NCI-H2081 treated with DMSO at 0.1 percent for 48 hours (cell line): Measurements from ENCODE around the gene GOLT1A.

Experiments
- DNase-seq: peaks from one replicate; lab custom pipeline; 2025; lab: John Stamatoyannopoulos, UW

GOLT1A gene, protein sequence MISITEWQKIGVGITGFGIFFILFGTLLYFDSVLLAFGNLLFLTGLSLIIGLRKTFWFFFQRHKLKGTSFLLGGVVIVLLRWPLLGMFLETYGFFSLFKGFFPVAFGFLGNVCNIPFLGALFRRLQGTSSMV

DNA sequence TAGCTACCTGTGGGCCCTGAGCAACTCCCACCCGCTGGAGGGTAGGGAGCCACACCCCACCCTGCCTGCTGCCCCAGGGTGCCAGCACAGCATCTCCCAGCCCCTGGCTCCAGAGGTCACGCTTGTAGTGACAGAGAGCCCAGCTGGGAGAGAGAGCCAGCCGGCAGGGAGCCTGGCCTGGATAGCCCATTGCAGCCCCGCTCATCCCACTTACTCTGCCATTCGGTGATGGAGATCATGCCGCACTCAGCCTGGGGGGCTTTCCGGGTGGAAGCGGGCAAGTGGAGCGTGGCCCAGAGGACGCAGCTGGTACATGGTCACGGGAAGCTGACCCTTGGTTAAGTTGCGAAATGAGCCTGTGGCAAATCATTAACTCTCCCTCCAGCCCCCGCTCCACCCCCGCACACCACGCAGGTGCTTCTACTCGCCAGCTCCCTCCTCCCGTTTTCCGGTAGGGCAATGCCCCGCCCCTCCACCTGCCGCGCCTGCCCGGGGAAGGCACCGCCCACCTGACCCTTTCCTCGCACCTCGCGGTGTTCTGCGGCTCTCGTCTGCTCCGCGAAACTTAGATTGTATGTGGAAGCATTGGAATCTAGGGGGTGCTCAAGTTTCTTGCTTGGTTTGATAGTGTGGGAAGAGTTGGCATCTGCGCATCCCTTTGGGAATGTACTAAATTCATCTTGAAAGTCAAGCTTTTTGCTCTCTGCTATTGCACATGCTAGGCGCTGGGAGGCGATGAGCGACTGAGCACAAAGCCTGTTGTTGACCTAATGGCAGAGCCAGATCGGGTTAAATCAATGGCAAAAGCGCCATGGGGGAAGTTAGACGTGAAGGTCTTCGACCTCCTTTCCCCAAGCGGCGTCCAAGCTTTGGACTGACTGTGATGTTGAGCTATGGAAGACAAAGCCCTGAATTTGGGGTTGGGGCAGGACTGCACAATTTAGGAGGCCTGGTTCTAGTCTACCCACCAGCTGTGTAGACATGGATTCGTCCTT, at the start of gene GOLT1A:
Gene GOLT1A, minus strand, starts transcription at position 321 of the 995 bp plus-strand sequence. Its CDS starts 82 bp downstream, at position 239.
- no peak for DNase-seq

DNA sequence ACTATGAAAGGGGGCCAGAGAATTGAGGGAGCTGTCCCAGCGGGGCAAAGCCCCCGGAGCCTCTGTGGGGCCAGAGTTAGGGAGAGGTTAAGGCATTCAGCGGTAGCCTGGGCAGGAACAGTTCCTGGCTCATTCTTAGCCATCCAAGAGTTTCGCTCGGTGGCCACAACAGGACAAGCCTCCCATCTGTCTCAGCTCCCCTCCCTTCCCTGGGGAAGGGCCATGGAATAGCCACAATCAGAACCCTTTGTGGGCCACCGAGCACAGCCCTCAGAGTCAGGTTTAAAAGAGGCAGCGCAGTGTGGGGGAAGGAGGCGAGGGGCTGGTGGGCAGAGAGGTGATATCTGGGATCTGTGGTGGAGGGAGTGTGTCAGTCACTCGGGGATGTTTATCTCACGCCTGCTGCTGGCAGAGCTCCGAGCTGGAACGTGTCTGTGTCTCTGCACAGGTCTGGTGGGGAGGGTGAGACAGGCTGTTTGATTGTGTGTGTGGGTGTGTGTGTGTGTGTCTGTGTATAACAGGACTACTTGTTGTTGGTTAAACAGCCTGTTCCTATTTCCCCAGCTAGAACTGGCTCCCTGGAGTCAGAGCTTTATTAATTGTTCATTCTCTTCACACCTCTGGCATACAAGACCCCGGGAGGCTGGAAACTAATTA, 49.6 kb upstream of the GOLT1A start:
- DNase-seq: no peak

DNA sequence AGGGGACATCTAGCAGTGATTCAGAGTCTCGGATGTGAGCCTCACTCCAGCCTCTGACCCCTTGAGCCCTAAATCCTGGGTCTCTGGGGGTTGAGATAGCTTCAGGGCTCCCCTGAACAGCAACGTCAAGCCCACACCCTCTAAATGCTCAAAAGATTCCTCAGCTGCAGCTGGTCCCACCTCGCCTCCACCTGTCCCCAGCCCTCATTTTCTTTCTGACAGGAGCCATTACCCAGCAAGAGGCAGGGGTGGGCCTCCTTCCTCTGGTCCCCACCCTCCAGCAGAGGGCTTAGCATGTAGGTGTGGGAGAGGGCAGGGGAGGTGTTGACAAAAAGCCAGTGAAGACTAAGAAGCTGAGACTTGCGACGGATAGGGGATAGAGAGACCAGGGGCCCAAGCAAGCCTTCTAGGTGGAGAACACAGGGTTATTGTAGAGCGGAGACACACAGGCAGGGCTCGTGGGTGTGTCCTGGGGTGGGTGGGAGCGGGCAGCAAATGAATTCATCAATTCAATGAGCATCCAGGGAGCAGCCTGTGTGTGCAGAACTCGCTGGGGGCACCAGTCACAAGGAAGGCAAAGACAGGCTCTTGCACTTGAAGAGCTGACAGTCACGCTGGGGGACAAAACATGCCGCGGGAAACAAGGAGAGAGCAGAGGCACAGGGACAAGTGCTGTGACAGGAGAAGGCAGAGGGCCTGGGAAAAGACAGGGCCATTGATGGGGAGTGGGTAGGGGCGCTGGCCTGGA, 48.9 kb upstream of the GOLT1A start:
- no peak for DNase-seq

DNA sequence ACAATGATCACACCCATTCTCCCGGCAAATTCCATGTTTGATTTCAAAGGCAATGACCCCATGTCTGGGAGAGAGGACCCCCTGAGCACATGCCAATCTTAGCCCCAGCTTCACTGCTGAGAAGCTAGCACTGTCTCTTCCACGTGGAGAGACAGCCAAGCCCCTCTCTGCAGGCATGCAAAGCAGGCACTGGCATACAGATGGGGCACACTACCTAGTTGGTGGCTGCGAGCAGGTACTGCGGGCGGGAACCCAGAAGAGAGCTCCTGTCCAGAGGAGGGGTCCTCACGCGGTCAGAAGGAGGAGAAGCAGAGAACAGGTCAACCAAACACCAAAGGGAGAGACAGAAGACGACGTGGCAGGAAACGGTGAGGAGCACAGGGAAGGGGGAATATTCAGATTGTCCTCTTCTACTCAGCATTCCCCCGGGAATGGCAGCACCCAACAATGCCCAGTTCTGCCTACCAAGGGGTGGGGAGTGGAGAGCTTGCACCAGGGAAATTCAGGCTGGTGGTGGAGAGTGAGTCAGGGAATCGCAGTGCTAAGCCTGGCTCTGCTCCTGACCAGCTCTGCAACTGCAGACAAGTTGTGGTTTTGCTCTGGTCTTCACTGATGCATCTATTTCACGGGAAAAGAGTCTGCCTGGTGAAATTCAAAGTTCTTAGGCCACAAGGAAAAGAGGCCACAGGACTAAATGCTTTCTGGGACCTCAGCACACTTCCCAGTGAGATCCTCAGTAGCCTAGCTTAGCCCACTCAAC, 48.1 kb upstream of the GOLT1A start:
- no peak for DNase-seq

DNA sequence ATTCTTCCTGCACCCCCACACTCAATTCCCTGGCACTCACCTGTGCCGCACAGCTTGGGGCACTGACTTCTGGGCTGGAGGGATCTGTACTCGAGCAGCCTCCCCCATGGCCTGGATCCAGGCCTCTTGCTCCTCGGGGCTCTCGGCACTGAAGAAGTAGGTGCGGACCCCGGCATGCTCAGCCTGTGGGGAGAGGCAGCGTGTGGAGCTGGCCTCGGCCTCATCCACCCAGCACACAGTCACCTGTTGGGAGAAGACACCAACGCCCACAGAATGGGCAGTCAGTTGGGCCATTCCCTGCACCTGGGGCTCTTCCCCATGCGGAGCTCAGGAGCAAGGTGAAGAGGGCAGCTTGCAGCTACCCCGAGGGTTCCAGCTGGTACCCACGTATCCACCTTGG, 47.5 kb upstream of the GOLT1A start:
- no peak for DNase-seq

DNA sequence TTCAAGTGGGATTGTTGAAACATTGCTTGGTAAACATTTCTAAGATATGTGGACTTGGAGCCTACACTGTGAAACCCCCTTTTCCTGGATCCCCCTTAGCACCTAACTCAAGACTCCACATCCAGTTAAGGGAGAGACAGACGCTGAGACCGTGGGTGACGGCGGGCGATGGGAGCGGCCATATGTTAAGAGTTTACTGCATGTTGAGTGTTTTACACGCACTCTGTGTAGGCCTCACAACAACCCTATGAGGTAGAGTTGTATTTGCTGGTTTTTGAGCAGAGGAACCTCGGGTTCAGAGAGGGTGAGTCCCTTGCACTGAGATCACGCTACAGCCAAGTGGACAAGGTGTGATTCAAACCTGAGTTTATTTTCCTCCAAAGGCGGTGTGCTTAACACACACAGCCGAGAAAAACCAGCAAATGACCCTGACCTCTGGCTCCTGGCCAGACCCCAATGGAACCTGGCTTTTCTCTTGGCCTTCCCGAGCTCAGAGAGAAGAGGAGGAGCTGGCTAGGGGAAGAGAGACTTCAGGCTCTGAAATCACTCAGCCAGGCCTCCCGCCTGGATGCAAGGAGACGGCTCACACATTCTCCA, 46.9 kb upstream of the GOLT1A start:
- DNase-seq: no peak

DNA sequence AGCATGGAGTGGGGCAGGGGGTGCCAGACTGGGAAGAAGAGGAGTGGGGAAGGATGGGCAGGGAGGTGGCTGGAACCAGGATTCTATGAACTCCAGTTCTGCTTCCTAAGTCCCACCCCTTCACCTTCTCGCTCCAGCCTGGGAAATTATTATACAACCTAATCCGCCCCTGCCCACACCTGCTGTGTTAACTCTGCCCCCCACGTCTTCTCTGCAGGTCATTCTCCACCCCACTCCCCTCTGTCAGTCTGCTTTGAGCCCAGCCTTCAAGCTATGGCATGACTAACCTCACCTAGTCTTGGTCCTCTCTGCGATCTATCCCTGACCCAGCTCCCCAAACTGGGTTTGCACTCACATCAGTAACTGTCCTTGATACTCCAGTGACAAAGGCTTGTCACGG, 46.0 kb upstream of the GOLT1A start:
- no peak for DNase-seq

DNA sequence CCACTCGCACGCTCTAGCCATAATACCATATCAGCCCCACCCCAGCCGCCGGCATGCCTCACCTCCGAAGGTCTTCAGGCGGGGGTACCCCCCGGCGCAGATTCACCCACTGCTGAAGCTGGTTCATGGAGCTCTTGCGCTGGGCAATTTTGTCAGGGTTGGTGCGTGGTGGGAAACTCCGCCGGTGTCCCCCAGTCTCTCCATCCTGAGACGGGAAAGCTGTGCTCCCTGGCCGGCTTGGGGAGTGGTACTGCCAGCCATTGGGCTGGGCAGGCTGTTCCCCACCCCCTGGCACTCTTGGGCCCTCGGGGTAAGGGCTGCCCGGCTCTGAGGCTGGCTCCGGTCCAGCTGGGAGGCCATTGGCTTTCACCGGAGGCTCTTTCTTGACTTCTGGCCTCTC, 45.4 kb upstream of the GOLT1A start:
- DNase-seq: no peak

DNA sequence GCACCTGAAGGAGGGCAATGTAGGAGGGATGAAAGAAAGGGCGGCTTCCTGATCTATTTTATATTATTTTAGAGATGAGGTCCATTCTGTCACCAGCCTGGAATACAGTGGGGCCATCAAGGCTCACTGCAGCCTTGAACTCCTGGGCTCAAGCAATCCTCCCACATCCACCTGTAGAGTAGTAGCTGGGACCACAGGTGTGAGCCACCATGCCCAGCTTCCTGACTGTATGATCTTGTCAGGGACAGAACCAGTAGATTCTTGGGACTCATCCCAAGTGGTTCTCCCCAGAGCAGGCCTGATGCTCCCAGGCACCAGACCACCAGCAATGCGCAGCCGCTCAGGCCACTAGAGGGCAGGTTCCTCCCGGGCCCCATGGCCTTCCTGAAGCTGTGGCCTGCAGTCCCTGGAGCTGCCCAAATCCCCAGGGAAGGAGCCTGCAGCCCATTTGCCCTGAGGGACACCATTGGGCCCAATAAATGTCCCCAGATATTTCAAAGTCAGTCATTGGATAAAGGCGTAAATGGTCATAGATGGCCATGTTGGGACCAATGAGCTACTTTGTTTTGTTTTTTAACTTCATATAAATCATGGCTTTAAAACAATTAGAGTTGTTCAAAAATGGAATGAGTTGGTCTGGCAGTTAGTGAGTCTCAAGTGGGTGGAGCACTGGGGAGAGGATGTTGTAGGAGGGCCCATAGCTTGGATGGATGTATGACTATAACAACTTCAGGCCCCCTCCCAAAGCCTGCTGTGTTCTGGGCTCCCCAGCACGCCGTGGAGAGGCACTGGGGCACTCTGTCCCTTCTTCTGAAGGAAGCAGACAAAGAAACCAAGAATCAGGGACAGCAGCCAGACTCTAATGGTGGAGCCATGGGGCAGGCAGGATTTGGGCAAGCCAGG, 44.7 kb upstream of the GOLT1A start:
- peak; percentile 4 for DNase-seq

DNA sequence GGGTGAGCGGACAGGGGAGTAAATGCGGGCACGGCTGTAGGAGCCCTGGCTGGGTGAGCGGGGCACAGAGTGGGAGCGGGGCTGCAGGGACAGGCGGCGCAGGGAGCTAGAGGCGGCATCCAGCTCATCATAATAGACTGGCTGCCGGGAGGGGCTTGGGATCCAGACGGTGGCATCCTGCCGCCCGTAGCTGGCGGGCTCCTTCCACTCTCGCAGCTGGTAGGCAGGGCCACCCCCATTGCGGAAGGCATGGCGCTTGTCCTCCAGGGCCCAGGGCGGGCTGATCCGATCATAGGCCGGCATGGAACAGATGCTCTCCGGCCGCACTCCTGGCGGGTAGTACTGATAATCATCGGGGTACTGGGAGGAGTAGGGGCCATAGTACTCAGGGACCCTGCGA, 43.7 kb upstream of the GOLT1A start:
- no peak for DNase-seq

DNA sequence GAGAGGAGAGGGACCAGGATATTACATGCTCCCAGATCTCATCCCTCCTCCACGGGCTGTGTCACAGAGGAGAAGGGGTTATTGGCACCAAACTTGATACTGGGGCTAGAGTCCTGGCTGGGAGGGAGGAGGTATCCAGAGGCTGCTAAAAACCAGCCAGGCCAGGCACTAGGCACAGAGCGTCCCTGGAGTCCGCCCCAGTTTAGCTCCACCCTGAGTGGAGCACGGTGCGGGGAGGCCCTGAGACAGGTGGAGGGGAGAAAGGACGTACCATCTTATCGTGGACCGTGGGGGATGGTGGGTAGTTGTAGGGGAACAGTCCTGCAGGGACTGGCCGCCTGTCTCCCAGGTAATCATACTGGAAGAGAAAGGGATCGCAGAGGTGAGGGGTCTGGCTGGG, 42.7 kb upstream of the GOLT1A start:
- no peak for DNase-seq

DNA sequence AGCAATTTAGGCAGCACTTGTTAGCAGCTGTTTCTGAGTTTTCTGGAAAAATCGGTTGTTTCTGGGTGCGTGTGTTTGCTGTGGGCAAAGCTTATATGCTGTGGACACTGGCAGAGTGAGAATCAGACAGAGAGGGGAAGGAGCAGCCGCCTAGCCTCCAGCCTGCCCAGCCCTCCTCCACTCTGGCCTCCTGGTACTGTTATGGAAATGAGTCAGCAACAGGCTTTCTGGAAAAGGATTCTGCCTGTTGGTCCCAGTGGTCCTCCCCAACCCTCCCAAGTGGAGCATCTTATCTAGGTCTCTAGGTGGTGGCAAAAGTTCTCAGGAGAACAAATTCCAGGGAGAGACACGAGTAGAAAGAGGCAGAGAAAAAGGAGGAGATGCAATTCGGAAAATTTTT, 42.2 kb upstream of the GOLT1A start:
- DNase-seq: no peak

DNA sequence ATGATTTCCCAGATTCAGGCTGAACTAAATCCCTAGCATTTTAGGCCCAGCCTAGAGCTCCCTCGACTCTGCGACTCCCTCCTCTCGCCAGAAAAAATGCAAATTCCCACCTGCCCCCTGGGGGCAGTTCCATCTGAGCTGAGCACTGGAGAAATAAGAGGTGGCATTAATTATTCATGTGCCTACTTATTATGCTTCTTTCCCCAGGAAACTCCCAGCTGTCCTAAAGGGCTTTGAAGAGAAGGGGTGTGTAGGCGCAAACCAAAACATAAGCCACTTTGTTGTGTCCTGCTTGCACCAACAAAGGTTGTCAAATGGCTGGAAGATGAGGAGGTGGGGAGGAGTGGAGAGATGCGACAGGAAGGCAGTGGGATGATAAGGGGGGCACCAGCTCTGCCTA, 41.4 kb upstream of the GOLT1A start:
- peak; percentile 15 for DNase-seq

DNA sequence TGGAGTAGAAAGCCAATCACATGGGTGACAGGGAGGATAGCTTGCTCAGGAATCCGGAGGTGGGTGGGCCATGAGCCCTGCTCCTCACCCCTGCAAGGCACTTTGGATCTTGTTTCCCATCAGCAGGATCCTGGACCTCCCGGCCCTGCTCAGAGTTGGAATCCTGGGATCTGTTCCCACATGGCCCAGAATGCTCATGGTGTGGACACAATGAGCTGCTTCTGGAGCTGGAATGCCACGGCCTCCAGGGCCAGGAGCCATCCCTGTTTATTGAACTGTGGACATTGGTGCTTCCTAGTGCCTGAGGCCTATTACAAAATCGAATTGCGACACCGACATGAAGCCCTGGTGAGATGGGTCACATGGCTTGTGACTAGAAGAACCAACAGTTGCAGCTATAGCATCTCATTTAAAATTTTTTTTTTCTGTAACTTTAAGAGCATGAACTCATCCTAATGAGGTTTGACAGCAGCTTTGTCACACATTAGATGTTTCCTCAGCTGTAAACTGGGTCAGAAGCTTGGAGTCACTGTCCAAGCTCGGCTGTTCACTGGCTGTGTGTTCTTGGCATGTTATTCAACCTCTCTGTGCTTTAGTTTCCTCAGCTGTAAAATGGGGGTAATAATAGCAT, 40.4 kb upstream of the GOLT1A start:
- no peak for DNase-seq

DNA sequence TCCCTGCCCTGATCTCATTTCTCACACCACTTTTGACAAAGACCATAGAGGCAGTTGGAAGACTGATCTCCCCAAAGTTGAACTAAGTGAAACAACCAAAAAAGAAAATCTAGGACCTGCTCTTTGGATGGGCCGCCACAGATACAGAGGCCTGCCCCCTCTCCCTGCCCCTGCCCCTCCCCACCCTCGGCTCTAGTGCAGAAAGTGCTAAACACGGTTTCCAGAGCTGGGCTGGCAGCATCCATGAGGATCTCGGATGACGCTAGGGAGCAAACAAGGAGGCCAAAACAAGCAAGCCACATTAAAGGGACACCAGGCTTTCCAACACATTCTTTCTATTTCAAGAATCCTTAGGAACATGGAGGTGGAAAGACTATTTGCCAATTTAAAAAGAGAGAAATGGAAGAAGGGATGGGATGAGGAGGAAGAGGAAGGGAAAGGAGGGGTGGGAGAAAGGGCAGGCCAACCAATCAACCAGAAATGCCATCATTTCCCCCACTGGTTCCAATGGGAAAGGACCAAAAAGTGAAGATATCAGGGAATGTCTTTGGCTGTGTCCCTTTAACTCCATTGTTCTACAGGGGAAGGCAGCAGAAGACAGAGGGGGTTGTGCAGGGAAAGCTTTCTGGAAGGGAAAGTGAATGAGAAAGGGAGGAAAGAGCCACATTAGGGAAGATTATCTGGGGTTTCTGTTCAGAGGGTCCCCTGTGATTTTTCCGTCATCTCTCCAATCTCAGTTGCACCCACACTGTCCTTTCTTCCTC, 38.3 kb upstream of the GOLT1A start:
- no peak for DNase-seq

DNA sequence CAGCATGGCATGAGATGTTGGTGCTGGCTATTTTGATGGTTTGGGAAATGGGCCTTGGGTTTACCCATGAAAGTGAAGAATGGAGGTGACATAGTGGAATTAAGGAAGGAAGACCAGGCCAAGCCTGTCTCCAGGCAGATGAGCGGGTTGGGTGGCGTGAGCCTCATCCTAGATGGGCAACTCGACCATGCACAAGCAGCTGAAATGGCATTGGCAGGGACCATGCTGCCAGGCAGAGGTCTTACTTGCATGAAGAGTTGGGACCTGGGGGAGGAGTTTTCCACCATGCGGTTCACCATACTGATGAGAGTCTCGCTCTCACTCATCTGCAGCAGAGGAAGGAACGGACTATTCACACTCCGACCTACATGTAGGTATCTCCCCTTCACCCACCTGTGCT, 37.5 kb upstream of the GOLT1A start:
- no peak for DNase-seq

DNA sequence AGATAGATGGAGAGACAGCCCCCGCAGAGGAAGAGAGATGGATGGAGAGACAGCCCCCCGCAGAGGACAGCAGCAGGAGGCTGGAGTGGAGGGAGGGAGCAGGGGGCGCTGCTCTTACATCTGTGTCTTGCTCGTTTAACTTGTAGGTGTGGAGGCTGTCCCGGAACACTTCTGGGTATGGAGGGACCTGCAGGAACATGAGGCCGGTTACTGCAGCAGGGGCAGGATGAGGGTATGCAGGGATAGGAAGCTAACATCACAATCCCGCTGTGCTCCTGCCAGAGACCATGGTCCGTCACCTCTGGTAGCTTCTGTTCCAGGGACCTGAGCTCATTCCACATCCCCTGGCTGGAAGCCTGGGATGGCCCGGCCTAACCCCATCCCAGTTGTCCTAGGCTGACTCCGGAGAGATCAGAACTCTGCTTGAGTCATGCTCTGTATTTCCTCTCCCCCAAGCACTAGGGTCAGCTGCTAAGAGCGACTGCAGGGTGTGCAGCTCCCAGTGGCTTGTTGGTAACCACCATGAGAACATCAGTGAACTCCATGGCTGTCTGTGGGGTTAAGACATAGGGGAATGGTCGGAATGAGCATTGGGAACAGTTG, 36.7 kb upstream of the GOLT1A start:
- no peak for DNase-seq

DNA sequence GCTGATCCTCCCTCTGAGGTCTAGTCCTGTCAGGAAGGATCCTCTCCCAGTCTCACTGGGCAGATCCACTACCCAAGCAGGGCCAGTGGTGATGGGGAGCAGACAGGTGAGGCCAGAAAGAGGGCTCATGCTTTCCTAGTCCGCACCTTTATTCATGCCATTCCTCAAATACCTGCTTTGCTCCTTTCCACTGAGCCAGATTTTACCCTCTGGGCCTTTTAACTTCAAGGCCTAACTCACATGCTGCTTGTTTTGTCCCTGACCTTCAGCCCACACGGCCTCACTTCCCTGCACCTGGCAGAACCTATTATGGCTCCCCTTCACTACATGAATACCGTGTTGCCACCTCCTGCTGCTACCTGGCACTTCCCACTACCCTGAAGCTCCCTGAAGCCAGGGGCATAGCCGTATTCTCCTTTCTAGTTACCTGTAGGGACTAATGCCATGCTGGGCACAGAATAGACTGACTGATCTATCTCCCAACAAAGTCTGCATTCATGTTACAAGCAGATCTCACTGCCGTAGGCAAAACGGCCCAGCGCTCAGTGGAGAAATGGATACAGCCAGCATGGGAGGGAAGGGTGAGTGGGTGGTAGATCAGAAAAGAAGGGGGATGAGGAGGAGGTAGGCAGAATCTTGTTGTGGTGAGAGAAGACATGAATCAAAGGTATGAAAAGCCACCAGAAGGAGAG, 36.1 kb upstream of the GOLT1A start:
- DNase-seq: no peak
